Liver (tissue), 9 donors: Measurements from ENCODE around the gene L3HYPDH. TPM values are rescaled to one million over a fixed set of nuclear protein-coding genes. Genes with fewer than 3 reads are reported as not detected.

Source experiments
- DNase-seq: peaks from one replicate; pipeline ENCODE4 v3.0.0-alpha.2; 2017; ENCODE audit warnings: low spot score
- H3K27ac ChIP-seq, 2 donors: one replicate each; pipeline ENCODE4 v1.7.0; 2013; ENCODE audit warnings: inconsistent platforms in 2 of 2, low read length in 2 of 2, control low read depth in 1 of 2, low read depth in 1 of 2, mild to moderate bottlenecking in 1 of 2
- H3K27me3 ChIP-seq, 4 donors: one replicate each; pipeline versions ENCODE4 v1.6.1 to v1.7.0; 2013; ENCODE audit warnings: low read length in 3 of 4, inconsistent platforms in 1 of 4, mild to moderate bottlenecking in 1 of 4, moderate library complexity in 1 of 4; ENCODE audit not compliant: control insufficient read depth in 4 of 4, insufficient read depth in 4 of 4
- H3K36me3 ChIP-seq, 4 donors: one replicate each; pipeline versions ENCODE4 v1.6.1 to v1.7.0; 2013; ENCODE audit warnings: low read length in 3 of 4, mild to moderate bottlenecking in 3 of 4, low read depth in 1 of 4, moderate library complexity in 1 of 4; ENCODE audit not compliant: control insufficient read depth in 4 of 4, insufficient read depth in 3 of 4
- H3K4me1 ChIP-seq, 4 donors: one replicate each; pipeline versions ENCODE4 v1.6.1 to v1.7.0; 2013; ENCODE audit warnings: low read length in 3 of 4, mild to moderate bottlenecking in 3 of 4, moderate library complexity in 1 of 4; ENCODE audit not compliant: control insufficient read depth in 4 of 4, insufficient read depth in 4 of 4
- H3K4me3 ChIP-seq, 3 donors: one replicate each; pipeline versions ENCODE4 v1.6.1 to v1.7.0; 2013; ENCODE audit warnings: low read length in 3 of 3, control low read depth in 1 of 3, low read depth in 1 of 3, mild to moderate bottlenecking in 1 of 3
- H3K9ac ChIP-seq, 2 donors: one replicate each; pipeline ENCODE4 v1.7.0; 2013; ENCODE audit warnings: low read length in 2 of 2, mild to moderate bottlenecking in 2 of 2, moderate library complexity in 2 of 2, control low read depth in 1 of 2, low read depth in 1 of 2
- H3K9me3 ChIP-seq, 4 donors: one replicate each; pipeline versions ENCODE4 v1.6.1 to v1.7.0; 2013; ENCODE audit warnings: low read length in 3 of 4; ENCODE audit not compliant: control insufficient read depth in 4 of 4
- ATF3 ChIP-seq: IDR thresholded peaks from 2 replicates; pipeline ENCODE4 v1.6.1; 2016; ENCODE audit warnings: antibody characterized with exemption
- CTCF ChIP-seq: fragments of 150-350 bp; IDR thresholded peaks from 2 replicates; pipeline ENCODE4 v1.5.1; 2017; ENCODE audit warnings: improper control_type of control experiment, low read depth, low read length; ENCODE audit not compliant: missing input control
- EGR1 ChIP-seq, 2 donors: IDR thresholded peaks; 2 replicates each; pipeline ENCODE4 v1.6.1; 2016 to 2018; ENCODE audit warnings: antibody characterized with exemption in 2 of 2, low read depth in 2 of 2
- FOXA1 ChIP-seq: IDR thresholded peaks from 2 replicates; pipeline ENCODE4 v1.6.1; 2016; ENCODE audit warnings: antibody characterized with exemption
- GABPA ChIP-seq, 2 donors: IDR thresholded peaks in 1 of 2; conservative IDR thresholded peaks in 1 of 2; 2 replicates each; pipeline ENCODE4 v1.6.1; 2016; ENCODE audit warnings: antibody characterized with exemption in 2 of 2, mild to moderate bottlenecking in 1 of 2, moderate library complexity in 1 of 2
- HNF4A ChIP-seq, 2 donors: conservative IDR thresholded peaks; 2 replicates each; pipeline ENCODE4 v1.6.1; 2016; ENCODE audit warnings: antibody characterized with exemption in 2 of 2, mild to moderate bottlenecking in 2 of 2
- HNF4G ChIP-seq: IDR thresholded peaks from 2 replicates; pipeline ENCODE4 v1.6.1; 2016; ENCODE audit warnings: antibody characterized with exemption
- MAX ChIP-seq: IDR thresholded peaks from 2 replicates; pipeline ENCODE4 v1.6.1; 2016; ENCODE audit warnings: antibody characterized with exemption
- NR2F2 ChIP-seq: IDR thresholded peaks from 2 replicates; pipeline ENCODE4 v1.6.1; 2016; ENCODE audit warnings: antibody characterized with exemption
- REST ChIP-seq: IDR thresholded peaks from 2 replicates; pipeline ENCODE4 v1.6.1; 2016; ENCODE audit warnings: antibody characterized with exemption, mild to moderate bottlenecking
- SP1 ChIP-seq: IDR thresholded peaks from 2 replicates; pipeline ENCODE4 v1.6.1; 2018; ENCODE audit warnings: antibody characterized with exemption, mild to moderate bottlenecking
- TAF1 ChIP-seq: conservative IDR thresholded peaks from 2 replicates; pipeline ENCODE4 v1.6.1; 2016; ENCODE audit warnings: antibody characterized with exemption, mild to moderate bottlenecking
- ZBTB33 ChIP-seq: IDR thresholded peaks from 2 replicates; pipeline ENCODE4 v1.6.1; 2016; ENCODE audit warnings: antibody characterized with exemption
- WGBS: extraction: QIAGEN DNeasy Blood & Tissue Kit; methylation state at CpG from one replicate; pipeline ENCODE4 v1.1.7; 2013; 5-methylcytosine and 5-hydroxymethylcytosine counted together
- polyA plus RNA-seq, 2 donors: library from polyadenylated mRNA; stranded (reverse) in 1 of 2; unstranded in 1 of 2; fragments of 200-250 nt in 1 of 2; fragments of >200 nt in 1 of 2; fragmentation: Nextera tagmentation in 1 of 2; extraction: Ambion mirVana in 1 of 2; gene quantifications; one replicate each; pipeline versions ENCODE4 v1.2.1 to v1.2.3, GENCODE V29; 2013 to 2015
- total RNA-seq, 2 donors: library from RNA; depleted of rRNA; stranded (reverse); fragments of >200 nt; gene quantifications; one replicate each; pipeline ENCODE4 v1.2.3, GENCODE V29; 2014
- donor health status: healthy.
- donor health status: healthy.
- donor health status: healthy.
- donor health status: healthy.
- donor health status: healthy.

The L3HYPDH gene
- total and polyA plus RNA-seq, 4 donors, result 9.3 to 36.3 (median 28.2) TPM

GRCh38 chr14:59463787-59464485, 20.3 kb downstream of the L3HYPDH start:
- Histone ChIP-seq H3K36me3 (peaks cover 0 to 4% (median 1%) of the 10 kb centered on the region in 4 donors), H3K27ac (peak overlapping the region; percentile 6 to 50), H3K9ac (peak overlapping the region in 1 of 2 donors; percentile 37), H3K4me1 (peaks cover 0 to 15% (median 12%) of the 10 kb centered on the region in 4 donors), H3K4me3 (peak overlapping the region in 2 of 3 donors; percentile 54 to 81), H3K9me3 (no peaks in the 10 kb centered on the region), H3K27me3 (no peaks in the 10 kb centered on the region)
- no peak for DNase-seq
- TF ChIP-seq HNF4A (conservative IDR thresholded peaks at IDR 0.05), result no peak
- TF ChIP-seq NR2F2, result no peak
- TF ChIP-seq ZBTB33, result no peak
- TF ChIP-seq HNF4G, result no peak
- TF ChIP-seq MAX, result no peak
- WGBS, result 36% methylated on average over 60 of the region's 60 CpGs

GRCh38 chr14:59461891-59462290, 22.3 kb downstream of the L3HYPDH start:
- TF ChIP-seq ATF3 (no peak), SP1 (no peak), FOXA1 (no peak), GABPA (IDR thresholded peaks at IDR 0.05 in 1 of 2, conservative IDR thresholded peaks at IDR 0.05 in 1 of 2) (no peak), TAF1 (no peak), ZBTB33 (no peak), EGR1 (IDR thresholded peaks at IDR 0.05; ENCODE audit: low read depth in 2 of 2) (no peak)
- Histone ChIP-seq H3K27me3 (no peaks in the 10 kb centered on the region), H3K9ac (no peak overlapping the region), H3K4me1 (peaks cover 0 to 15% (median 12%) of the 10 kb centered on the region in 4 donors), H3K36me3 (peaks cover 0 to 4% (median 0%) of the 10 kb centered on the region in 4 donors), H3K27ac (no peak overlapping the region), H3K4me3 (no peak overlapping the region), H3K9me3 (no peaks in the 10 kb centered on the region)
- DNase-seq, result no peak
- WGBS, result 95% methylated on average over 1 of the region's 1 CpG

GRCh38 chr14:59460378-59460777, 23.8 kb downstream of the L3HYPDH start:
- no peaks in the 10 kb centered on the region for H3K27me3 ChIP-seq
- no peaks in the 10 kb centered on the region for H3K9me3 ChIP-seq
- peaks cover 0 to 12% (median 11%) of the 10 kb centered on the region in 4 donors for H3K4me1 ChIP-seq
- peaks cover 0 to 5% (median 1%) of the 10 kb centered on the region in 4 donors for H3K36me3 ChIP-seq
- no peak overlapping the region for H3K9ac ChIP-seq
- 96% methylated on average over 1 of the region's 1 CpG for WGBS
- no peak overlapping the region for H3K4me3 ChIP-seq
- H3K27ac ChIP-seq, result no peak overlapping the region
- DNase-seq, result no peak
- no peak for TF ChIP-seq GABPA (IDR thresholded peaks at IDR 0.05 in 1 of 2, conservative IDR thresholded peaks at IDR 0.05 in 1 of 2)
- no peak for TF ChIP-seq REST
- no peak for TF ChIP-seq FOXA1
- TF ChIP-seq CTCF, result no peak
- no peak for TF ChIP-seq ZBTB33
